Cortex of kidney (tissue), 1 donor: ENCODE data around the gene TAF9.
"Not testable (repeated sequence)": the region's sequence is repeated elsewhere in the genome, so short reads cannot be mapped to it uniquely, and the experiment has no call there.

Source experiments
- DNase-seq: peaks from one replicate; lab custom pipeline; 2025; lab: John Stamatoyannopoulos, UW

TAF9 gene, protein sequence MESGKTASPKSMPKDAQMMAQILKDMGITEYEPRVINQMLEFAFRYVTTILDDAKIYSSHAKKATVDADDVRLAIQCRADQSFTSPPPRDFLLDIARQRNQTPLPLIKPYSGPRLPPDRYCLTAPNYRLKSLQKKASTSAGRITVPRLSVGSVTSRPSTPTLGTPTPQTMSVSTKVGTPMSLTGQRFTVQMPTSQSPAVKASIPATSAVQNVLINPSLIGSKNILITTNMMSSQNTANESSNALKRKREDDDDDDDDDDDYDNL

GRCh38 chr5:69369340-69370121 is at the start of gene TAF9, which contains the start of the genes AK6 and RAD17:
TAF9 (minus strand) TSS chr5:69369520; CDS start chr5:69365737, 3,783 bp downstream.
AK6 (minus strand) TSS chr5:69369520; CDS start chr5:69369490, 30 bp downstream.
RAD17 (plus strand) TSS chr5:69369818; CDS start chr5:69372209, 2,391 bp downstream.
- DNase-seq, result peak; percentile 63

DNA sequence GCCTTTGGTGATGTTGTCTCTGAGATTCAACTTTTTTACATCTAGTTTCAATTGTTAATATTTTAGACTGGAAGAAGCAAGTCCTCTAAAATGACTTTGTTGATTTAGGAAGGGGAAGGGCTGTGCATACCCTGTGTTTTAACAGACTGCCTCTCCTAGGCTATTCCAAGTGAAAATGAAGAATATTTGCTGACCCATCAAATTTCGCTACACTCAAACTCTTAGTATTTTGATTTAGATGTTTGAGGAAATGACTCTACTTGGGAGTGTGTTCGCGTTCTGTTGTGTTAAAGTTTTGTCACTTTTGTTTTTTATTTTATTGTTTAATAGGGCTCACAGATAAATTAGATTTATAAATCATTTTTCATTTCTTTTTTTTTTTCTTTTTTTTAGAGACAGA is 49.2 kb upstream of the TAF9 start:
- no peak for DNase-seq

- DNase-seq, result no peak
Measured at GRCh38 chr5:69416699-69417098, 47.4 kb upstream of the TAF9 start.

GRCh38 chr5:69416180-69416579 is 46.9 kb upstream of the TAF9 start:
- DNase-seq, result no peak

GRCh38 chr5:69415584-69415958 is 46.3 kb upstream of the TAF9 start:
- no peak for DNase-seq

DNA sequence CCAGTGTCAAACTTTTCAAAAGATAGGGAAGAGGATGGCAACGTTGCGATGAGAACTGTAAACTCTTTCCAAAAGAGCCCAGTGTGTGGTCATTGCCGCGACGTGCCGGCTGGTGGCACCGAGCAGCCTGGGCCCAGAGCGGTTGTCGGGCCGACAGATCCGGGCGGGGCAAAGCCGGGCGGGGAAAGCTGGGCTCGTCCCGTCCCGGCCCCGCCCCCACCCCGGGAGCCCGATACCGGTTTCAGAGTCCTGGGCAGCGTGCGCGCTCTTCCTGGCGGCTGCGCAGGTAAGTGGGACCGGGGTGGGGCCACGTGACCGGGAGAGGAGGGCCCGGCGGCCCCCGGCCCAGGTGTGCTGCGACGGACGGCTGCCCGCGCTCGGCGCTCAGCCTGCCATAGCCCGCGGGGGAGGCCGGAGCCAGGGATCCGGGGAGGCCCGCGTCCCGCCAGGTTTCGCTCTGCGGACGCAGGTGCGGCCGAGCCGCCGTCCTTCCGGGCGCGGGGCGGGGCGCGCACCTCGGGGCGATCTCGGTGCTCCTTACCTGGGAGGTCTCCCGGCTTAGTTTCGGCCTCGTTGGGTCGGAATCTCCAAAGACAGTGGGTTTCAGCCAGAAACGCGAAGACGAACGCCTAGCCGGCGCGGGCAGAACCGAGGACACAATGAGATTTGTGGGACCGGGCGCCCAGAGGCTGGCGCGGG is 45.7 kb upstream of the TAF9 start, which contains the start of gene MARVELD2:
TSS of gene MARVELD2 (plus strand) at position 232 of the 699 bp plus-strand sequence. CDS start 4,270 bp downstream, outside the sequence.
- DNase-seq, result peak; percentile 58

- DNase-seq, result no peak
Measured at GRCh38 chr5:69404659-69405330, 35.5 kb upstream of the TAF9 start.

DNA sequence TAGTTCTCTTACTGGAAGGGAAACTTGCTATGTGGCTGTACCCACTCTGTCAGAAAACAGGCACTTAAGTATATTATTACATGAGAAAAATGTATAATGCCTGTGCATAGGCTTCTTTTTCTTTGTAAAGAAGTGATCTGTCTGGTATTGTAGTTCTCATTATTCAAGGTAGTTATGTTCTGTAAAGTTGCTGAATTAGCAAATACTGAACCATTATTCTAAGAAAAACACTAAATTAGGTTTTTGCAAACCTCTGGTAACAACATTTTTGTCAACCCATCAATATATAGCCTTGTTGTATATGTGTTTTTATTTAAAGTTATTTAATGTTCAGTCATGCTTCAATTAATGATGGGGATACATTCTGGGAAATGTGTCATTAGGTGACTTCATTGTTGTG is 9.1 kb upstream of the TAF9 start:
- DNase-seq, result no peak

DNA sequence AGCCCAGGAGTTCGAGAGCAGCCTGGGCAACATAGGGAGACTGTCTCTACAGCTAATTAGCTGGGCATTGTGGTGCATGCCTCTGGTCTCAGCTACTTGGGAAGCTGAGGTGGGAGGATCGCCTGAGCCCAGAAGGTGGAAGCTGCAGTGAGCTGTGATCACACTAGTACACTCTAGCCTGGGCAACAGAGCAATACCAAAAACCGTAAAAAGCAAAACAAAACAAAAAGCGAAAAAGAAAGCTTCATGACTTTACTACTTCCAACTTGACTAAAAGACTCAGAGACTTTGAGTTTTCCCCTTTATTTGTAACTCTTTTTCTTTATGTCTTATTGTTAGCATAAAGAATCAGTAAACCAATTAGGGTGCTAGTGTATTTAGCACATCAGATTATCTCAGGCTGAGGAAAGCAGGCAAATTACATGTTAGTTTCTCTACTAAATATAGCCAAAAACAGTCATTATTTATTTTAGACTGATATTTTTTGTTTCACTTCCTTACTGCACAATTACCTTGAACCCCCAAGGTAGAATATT is 5.7 kb upstream of the TAF9 start:
- no peak for DNase-seq

DNA sequence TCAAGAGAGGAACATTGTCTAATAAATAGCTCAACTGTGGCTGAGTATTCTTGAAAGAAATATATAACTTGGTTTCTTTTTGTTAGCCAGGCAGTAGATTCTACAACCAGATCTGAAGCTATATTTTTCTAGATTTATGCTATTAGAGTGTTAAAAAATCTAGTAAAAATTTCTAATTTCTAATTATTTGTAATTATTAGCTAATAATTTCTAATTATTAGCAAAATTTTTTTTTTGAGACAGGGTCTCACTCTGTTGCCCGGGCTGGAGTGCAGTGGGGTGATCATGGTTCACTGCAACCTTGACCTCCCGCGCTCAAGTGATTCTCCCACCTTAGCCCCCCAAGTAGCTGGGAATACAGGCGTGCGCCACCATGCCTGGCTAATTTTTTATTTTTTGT is 3.1 kb upstream of the TAF9 start:
- no peak for DNase-seq

DNA sequence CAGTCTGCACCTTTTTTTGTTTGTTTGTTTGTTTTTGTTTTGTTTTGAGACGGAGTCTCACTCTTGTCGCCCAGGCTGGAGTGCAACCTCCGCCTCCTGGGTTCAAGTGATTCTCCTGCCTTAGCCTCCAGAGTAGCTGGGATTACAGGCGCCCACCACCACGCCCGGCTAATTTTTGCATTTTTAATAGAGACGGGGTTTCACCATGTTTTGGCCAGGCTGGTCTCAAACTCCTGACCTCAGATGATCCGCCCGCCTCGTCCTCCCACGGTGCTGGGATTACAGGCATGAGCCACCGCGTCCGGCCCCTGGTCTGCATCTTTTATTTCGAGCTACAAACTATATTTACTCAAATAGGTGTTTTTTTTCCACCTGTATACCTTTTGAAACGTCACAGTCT is 1.0 kb upstream of the TAF9 start:
- not testable (repeated sequence) for DNase-seq

DNA sequence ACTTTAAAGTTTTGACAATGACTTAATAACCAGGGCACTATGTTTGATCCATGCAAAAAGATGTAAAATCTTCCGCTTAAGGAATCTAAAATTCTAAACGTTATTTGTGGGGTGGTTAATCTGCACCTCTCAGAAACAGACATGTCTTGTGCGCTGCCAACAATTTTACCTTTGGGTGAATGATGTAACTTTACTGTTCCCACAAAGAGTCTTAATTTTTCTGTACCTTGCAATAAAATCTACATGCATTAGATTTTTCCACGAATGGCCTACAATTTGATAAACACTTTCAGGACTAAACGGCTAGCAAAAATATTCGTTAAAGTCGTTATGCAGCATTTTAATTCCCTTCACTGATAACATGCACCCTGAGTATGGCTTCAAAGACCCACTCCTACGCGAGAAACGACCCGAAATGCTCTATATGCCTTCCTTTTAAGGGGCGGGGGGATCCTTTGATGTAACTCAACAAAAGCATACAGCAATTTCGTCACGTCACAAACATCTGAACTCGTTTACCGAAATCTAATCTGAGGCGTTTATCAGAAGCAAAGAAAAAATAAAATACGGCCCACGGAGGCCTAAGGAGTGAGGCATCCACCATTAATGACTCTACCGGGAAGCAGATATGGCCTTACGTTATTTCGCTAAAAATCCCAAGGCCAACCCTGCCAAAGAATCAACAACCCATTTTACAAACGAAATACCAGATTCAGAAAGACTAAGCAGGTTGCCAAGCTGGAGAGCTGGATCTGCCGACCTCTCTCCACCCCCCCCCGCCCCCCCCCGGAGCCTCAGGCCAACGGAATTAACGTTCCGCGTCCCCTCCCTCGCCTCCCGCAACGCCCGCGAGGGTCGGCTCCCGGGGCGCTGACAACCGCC is 621 bp downstream of the TAF9 start:
- no peak for DNase-seq

DNA sequence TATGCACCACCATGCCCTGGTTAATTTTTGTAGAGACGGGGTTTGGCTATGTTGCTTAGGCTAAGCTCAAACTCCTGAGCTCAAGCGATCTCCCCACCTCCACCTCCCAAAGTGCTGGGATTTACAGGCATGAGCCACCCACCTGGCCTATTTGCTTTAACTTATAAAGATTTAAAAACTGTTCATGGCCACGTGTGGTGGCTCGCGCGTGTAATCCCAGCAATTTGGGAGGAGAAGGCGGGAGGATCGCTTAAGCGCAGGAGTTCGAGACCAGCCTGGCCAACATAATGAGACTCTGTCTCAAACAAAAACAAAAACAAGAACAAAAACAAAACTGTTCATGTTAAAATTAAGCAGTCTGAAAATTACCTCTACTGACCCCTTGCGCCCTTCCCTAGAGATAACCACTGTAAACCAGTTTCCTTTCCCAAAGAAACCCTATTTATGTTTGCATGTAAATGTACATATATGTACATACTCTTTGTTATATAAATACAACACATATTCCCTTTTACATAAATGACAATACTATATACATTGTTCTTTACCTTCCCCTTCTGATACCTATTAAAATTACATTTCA is 1.5 kb downstream of the TAF9 start:
- DNase-seq, result no peak

DNA sequence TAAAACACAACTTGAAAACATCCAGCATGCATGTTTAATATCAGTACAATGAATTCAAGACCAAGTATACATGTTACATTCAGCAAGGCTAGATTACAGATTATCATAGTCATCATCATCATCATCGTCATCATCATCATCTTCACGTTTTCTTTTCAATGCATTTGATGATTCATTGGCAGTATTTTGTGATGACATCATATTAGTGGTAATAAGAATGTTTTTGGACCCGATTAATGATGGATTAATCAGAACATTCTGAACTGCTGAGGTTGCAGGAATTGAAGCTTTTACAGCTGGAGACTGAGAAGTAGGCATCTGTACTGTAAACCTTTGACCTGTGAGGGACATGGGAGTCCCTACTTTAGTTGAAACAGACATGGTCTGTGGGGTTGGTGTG is 4.5 kb downstream of the TAF9 start:
- DNase-seq, result no peak

DNA sequence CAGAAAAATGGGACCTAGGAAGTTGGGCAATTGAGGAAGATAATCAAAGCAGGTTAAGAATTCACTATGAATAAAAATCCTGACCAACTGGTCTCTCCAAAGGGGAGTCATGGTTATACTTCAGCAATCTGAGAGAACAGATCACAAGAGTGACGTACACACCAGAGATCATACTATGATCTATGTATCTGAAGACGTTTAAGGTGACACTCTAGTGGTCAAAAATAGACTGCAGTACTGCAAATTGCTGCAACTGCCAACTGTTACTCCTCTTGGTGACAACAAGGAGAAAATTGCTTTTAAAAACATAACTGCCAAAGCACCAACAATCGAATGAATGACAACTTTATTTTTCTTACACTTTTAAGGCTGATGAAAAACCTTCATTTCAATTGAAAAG is 4.9 kb downstream of the TAF9 start:
- no peak for DNase-seq

DNA sequence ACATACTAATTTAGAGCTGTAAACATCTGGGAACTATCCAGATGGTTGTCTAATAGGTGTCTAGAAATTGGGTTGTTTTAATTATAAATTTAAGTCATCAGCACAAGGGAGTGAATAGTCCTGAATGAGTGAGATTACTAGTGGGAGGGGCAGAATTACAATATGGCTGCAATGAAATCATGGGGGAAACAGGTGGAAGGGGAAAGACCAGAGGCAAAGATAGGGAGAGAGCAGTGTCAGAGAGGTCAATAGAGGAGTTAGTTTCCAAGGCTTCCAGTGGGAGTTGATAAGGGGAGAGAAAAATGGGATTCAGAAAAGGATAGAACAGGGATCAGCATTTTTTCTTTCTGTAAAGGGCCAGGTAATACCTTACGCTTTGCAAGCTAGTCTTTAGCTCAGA is 8.9 kb downstream of the TAF9 start:
- no peak for DNase-seq

- no peak for DNase-seq
Measured at GRCh38 chr5:69359699-69360098, 9.6 kb downstream of the TAF9 start.

- no peak for DNase-seq
Measured at GRCh38 chr5:69350664-69351063, 18.7 kb downstream of the TAF9 start.

DNA sequence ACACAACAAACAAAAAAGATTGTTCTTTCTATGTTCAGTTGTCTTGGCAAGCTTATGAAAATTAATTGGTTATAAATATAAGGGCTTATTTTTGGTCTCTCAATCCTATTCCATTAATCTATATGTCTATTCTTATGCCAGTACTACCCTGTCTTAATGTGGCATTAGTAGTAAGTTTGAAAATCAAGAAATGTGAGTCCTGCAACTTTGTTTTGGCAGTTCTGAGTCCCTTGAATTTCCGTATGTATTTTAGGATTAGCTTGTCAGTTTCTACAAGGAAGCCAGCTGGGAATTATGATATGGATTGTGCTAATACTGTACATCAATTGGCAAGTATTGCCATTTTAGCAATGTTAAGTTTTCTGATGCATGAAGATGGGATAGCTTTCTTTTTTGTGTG is 26.2 kb downstream of the TAF9 start:
- no peak for DNase-seq

DNA sequence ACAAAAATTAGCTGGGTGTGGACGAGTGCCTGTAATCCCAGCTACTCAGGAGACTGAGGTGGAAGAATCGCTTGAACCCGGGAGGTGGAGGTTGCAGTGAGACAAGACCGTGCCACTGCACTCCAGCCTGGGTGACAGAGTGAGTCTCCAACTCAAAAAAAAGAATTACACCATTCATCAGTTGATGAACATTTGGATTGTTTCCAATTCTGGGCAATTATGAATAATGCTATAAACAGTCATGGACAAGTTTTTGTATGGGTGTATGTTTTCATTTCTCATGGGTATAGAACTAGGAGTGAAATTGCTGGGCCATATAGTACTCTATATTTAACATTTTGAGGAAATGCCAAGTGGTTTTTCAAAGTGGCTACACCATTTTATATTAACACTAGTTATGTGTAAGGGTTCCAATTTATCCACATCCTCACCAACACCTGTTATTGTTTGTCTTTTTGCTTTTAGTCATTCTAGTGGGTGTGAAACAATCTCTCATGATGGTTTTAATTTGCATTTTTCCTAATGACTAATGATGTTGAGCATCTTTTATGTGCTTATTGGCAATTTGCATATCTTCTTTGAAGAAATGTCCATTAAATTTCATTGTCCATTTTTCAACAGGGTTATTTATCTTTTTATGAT is 27.7 kb downstream of the TAF9 start:
- DNase-seq, result no peak
